Retinal pigment epithelial cell (primary cell): Measurements from ENCODE around the gene LOXL4.

Experiments
- DNase-seq: peaks from one replicate; pipeline ENCODE4 v3.0.0-alpha.2; 2010; ENCODE audit warnings: low read depth
- H3K4me3 ChIP-seq: 2 replicates; pipeline ENCODE4 v1.5.1; 2011; ENCODE audit warnings: mild to moderate bottlenecking, low read length, control low read depth, moderate library complexity
- TF ChIP-seq, protein P1 (sequence below): conservative IDR thresholded peaks from 2 replicates; pipeline ENCODE4 v1.5.1; 2011; ENCODE audit warnings: low read depth, low read length, control low read depth, inconsistent platforms

LOXL4 gene

DNA sequence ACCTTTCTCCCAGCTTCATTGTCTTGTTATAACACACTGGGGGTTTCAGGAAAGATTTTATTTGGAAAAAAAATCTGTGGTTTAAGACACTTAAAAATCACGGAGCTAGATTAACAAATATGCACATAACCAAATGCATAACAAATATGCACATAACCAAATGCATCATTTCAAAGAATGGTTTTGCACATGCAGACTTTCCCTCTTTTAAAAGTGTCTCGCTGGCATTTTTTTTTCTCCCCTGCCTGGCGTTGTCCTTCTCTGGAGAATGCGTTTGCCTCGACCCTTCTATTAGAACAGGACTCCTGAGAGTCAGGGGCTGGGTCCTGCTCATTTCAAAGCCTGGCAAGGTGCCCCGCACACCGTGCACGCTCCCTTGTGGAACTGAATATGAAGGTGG is 42.7 kb upstream of the LOXL4 start:
- no peak for DNase-seq
- TF ChIP-seq, protein P1, sequence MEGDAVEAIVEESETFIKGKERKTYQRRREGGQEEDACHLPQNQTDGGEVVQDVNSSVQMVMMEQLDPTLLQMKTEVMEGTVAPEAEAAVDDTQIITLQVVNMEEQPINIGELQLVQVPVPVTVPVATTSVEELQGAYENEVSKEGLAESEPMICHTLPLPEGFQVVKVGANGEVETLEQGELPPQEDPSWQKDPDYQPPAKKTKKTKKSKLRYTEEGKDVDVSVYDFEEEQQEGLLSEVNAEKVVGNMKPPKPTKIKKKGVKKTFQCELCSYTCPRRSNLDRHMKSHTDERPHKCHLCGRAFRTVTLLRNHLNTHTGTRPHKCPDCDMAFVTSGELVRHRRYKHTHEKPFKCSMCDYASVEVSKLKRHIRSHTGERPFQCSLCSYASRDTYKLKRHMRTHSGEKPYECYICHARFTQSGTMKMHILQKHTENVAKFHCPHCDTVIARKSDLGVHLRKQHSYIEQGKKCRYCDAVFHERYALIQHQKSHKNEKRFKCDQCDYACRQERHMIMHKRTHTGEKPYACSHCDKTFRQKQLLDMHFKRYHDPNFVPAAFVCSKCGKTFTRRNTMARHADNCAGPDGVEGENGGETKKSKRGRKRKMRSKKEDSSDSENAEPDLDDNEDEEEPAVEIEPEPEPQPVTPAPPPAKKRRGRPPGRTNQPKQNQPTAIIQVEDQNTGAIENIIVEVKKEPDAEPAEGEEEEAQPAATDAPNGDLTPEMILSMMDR, result no peak

GRCh38 chr10:98309366-98310355 is 41.7 kb upstream of the LOXL4 start:
- H3K4me3 ChIP-seq, result peak overlapping the region; percentile 46
- DNase-seq, result peak; percentile 56
- TF ChIP-seq, protein P1, result peak; percentile 92

More for the DNA sequence above, 42.7 kb upstream of the LOXL4 start:
- no peak overlapping the region for H3K4me3 ChIP-seq

DNA sequence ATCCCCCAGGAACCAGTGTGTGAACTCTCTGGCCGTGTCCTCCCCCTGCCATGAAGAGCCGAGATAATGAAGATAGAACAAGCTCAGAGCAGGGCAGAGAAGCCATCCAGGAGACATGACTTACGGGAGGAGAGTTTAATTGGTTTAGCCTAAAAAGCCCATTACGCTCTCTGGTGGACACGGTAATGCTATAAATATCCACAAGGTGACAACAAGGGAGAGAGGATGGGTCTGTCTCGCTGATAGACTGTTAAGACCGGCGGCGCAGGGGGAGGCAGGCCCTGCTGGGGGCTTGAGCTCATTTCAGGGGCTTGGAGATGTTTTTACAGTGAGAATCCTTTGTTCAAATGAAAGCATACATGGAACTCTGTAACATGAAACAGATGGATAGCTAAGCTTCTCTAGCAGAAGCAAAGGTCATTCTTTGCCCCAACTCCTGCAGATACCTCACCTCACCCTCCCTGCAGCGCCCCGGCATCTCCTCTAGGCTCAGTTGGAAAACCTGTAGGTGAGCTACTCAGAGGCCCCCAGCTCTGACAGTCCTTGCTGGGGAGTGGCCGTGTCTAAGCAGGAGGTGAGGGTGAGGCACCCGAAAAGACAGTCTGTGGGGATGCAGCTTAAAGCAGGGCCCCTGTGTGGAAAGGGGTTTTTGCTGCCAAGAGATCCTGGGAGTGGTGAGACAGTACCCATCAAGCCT is 40.8 kb upstream of the LOXL4 start:
- TF ChIP-seq, protein P1, result no peak
- peak overlapping the region; percentile 46 for H3K4me3 ChIP-seq
- no peak for DNase-seq

GRCh38 chr10:98307916-98308541 is 40.0 kb upstream of the LOXL4 start:
- no peak for DNase-seq
- TF ChIP-seq, protein P1, result no peak
- H3K4me3 ChIP-seq, result no peak overlapping the region

DNA sequence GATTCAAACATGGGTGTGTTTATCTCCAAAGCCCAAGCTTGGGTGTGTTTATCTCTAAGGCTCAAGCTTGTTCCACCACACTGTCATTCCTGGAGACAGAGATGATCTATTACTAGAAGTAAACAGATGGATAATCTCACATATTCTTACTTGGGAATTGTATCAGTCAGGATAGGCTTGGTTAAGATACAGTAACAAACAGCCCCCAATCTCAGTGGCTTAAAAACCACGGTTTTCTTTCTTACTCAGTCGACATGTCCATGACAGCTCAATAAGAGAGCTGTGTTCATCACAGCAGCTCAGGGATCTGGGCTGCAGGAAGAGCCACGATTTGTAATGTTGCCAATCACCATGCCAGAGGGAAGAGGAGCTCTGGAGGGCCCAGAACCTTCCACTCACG is 38.5 kb upstream of the LOXL4 start:
- TF ChIP-seq, protein P1, result no peak
- H3K4me3 ChIP-seq, result no peak overlapping the region
- DNase-seq, result no peak

DNA sequence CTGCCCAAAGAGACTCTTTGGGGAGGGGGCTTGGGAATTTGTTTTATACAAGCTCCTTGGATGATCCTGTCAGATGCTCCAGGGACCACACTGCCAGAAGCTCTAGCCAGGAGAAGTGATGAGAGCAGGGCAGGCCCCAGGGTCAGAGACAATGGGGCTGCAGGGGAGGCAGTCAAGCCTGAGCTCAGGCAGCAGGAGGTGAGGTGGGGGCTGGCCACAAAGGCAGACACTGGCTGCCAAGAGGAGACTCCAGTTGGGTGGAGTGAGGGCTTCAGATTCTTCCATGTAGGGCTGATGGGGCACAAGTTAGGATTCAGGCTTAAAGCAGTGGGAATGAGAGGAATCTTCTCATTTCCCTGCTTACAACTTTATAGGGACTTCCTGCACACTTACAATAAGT is 35.6 kb upstream of the LOXL4 start:
- no peak overlapping the region for H3K4me3 ChIP-seq
- TF ChIP-seq, protein P1, result no peak
- DNase-seq, result no peak
